Thyroid gland (tissue), 4 donors: ENCODE data around the gene KRTAP10-10.

Source experiments
- CTCF ChIP-seq, 6 experiments: fragments of 200-600 bp in 3 of 6; fragments of 450-650 bp in 3 of 6; sonication (generic) in 3 of 6; IDR thresholded peaks; one replicate each; pipeline ENCODE4 v1.5.1; 2016 to 2019; ENCODE audit warnings: antibody characterized with exemption in 6 of 6, mild to moderate bottlenecking in 2 of 6, inconsistent platforms in 1 of 6, moderate library complexity in 1 of 6
- POLR2A ChIP-seq, 2 donors: fragments of 450-650 bp; IDR thresholded peaks; one replicate each; pipeline ENCODE4 v1.6.1; 2017; ENCODE audit warnings: antibody characterized with exemption in 2 of 2, mild to moderate bottlenecking in 2 of 2, moderate library complexity in 1 of 2

- TF ChIP-seq CTCF (IDR thresholded peaks at IDR 0.05), result no peak
- no peak for TF ChIP-seq POLR2A (IDR thresholded peaks at IDR 0.05)
Measured at GRCh38 chr21:44626262-44626661, 10.9 kb upstream of the KRTAP10-10 start.
